HG03378 (cell line): ENCODE data around the gene HYI.
"Not testable (repeated sequence)": the region's sequence is repeated elsewhere in the genome, so short reads cannot be mapped to it uniquely, and the experiment has no call there.

Experiments
- ATAC-seq: cut with Tn5 transposase; IDR thresholded peaks from one replicate; pipeline ENCODE4 v1.9.1; 2021; ENCODE audit warnings: mild to moderate bottlenecking, moderate library complexity; ENCODE audit not compliant: unreplicated experiment

The HYI gene

GRCh38 chr1:43453442-43454269 is at the start of gene HYI:
Gene HYI (minus strand): TSS chr1:43453931. CDS start chr1:43453793, 138 bp downstream.
- ATAC-seq: no peak

GRCh38 chr1:43501806-43502205 is 48.1 kb upstream of the HYI start:
- ATAC-seq: not testable (repeated sequence)

- no peak for ATAC-seq
These were observed 46.2 kb upstream of the HYI start for GRCh38 chr1:43499898-43500297.

GRCh38 chr1:43495204-43495603 is 41.5 kb upstream of the HYI start:
- ATAC-seq: no peak

- ATAC-seq: no peak
These were observed 40.1 kb upstream of the HYI start for GRCh38 chr1:43493661-43494450.

GRCh38 chr1:43492826-43493225 is 39.1 kb upstream of the HYI start:
- no peak for ATAC-seq

GRCh38 chr1:43491061-43491460 is 37.3 kb upstream of the HYI start:
- ATAC-seq: no peak

- ATAC-seq: no peak
These were observed 34.4 kb upstream of the HYI start for GRCh38 chr1:43488165-43488564.

- no peak for ATAC-seq
These were observed 30.6 kb upstream of the HYI start for GRCh38 chr1:43484367-43484766.

- ATAC-seq: no peak
These were observed 28.5 kb upstream of the HYI start for GRCh38 chr1:43482215-43482614.

GRCh38 chr1:43481491-43481890 is 27.8 kb upstream of the HYI start:
- ATAC-seq: no peak

GRCh38 chr1:43479414-43479813 is 25.7 kb upstream of the HYI start:
- no peak for ATAC-seq

GRCh38 chr1:43477716-43478115 is 24.0 kb upstream of the HYI start:
- no peak for ATAC-seq

- ATAC-seq: not testable (repeated sequence)
These were observed 22.1 kb upstream of the HYI start for GRCh38 chr1:43475611-43476401.

GRCh38 chr1:43473463-43473862 is 19.7 kb upstream of the HYI start:
- no peak for ATAC-seq

GRCh38 chr1:43472463-43473151 is 18.9 kb upstream of the HYI start:
- not testable (repeated sequence) for ATAC-seq

GRCh38 chr1:43472087-43472462 is 18.3 kb upstream of the HYI start:
- no peak for ATAC-seq

- ATAC-seq: no peak
These were observed 16.2 kb upstream of the HYI start for GRCh38 chr1:43469932-43470331.

- ATAC-seq: no peak
These were observed 14.7 kb upstream of the HYI start for GRCh38 chr1:43468414-43468813.

- no peak for ATAC-seq
These were observed 12.7 kb upstream of the HYI start for GRCh38 chr1:43466403-43466802.
